ENCODE data around the gene KRT20.

KRT20 gene

GRCh38 chr17:40900809-40901356 lies 15.8 kb upstream of the KRT20 start:
- no peak overlapping the region for H3K27ac ChIP-seq (ENCODE audit: insufficient read depth, low read depth, low read length, poor library complexity, severe bottlenecking)
- no peaks in the 10 kb centered on the region for H3K27me3 ChIP-seq (ENCODE audit: control insufficient read depth, insufficient read depth, low read length, poor library complexity, severe bottlenecking)
- H3K36me3 ChIP-seq (ENCODE audit: control insufficient read depth, insufficient read depth, low read length), result no peaks in the 10 kb centered on the region
- H3K9me3 ChIP-seq (ENCODE audit: control insufficient read depth, low read length), result no peaks in the 10 kb centered on the region
- no peak overlapping the region for H3K4me3 ChIP-seq (ENCODE audit: insufficient read depth, low read depth, low read length)
- no peaks in the 10 kb centered on the region for H3K4me1 ChIP-seq (ENCODE audit: control insufficient read depth, insufficient read depth, low read length)
- WGBS, 2 experiments, result 86 to 88% methylated on average over 4 to 5 of the region's 5 CpGs

GRCh38 chr17:40896916-40897455 lies 11.9 kb upstream of the KRT20 start:
- 92 to 96% methylated on average over 4 of the region's 4 CpGs for WGBS, 2 experiments
- Histone ChIP-seq H3K36me3 (ENCODE audit: control insufficient read depth, insufficient read depth, low read length) (no peaks in the 10 kb centered on the region), H3K4me3 (ENCODE audit: insufficient read depth, low read depth, low read length) (no peak overlapping the region), H3K27ac (ENCODE audit: insufficient read depth, low read depth, low read length, poor library complexity, severe bottlenecking) (no peak overlapping the region), H3K27me3 (ENCODE audit: control insufficient read depth, insufficient read depth, low read length, poor library complexity, severe bottlenecking) (no peaks in the 10 kb centered on the region), H3K4me1 (ENCODE audit: control insufficient read depth, insufficient read depth, low read length) (no peaks in the 10 kb centered on the region), H3K9me3 (ENCODE audit: control insufficient read depth, low read length) (no peaks in the 10 kb centered on the region)

GRCh38 chr17:40895106-40895730 lies 10.2 kb upstream of the KRT20 start:
- WGBS, 2 experiments, result 90 to 93% methylated on average over 9 of the region's 9 CpGs
- H3K9me3 ChIP-seq (ENCODE audit: control insufficient read depth, low read length), result no peaks in the 10 kb centered on the region
- H3K4me3 ChIP-seq (ENCODE audit: insufficient read depth, low read depth, low read length), result no peak overlapping the region
- no peak overlapping the region for H3K27ac ChIP-seq (ENCODE audit: insufficient read depth, low read depth, low read length, poor library complexity, severe bottlenecking)
- H3K4me1 ChIP-seq (ENCODE audit: control insufficient read depth, insufficient read depth, low read length), result no peaks in the 10 kb centered on the region
- H3K27me3 ChIP-seq (ENCODE audit: control insufficient read depth, insufficient read depth, low read length, poor library complexity, severe bottlenecking), result no peaks in the 10 kb centered on the region
- H3K36me3 ChIP-seq (ENCODE audit: control insufficient read depth, insufficient read depth, low read length), result no peaks in the 10 kb centered on the region

DNA sequence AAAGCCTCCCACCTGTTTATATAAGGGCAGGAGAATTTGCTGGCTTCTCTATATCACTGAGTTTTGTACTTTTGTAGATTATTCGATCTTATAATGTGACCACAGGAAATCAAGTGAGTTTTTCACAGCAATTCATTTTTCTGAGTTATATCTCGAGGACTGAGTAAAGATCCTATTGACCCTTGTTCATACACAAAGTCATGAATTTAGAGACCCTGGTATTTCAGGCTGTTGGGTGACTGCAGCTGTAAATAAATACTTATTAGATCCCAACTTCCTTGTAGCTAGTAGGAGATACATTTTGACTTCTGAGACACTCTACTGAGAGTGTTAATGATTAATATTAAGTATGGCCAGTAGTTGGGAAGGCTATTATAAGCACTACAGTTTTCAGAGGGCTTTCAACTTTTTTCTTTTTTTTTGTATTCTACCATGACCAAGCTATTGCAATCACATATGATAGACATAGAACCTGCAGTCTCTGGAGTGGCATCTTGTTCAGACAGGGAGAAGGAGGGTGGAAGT lies 3.2 kb upstream of the KRT20 start:
- Histone ChIP-seq H3K27me3 (ENCODE audit: control insufficient read depth, insufficient read depth, low read length, poor library complexity, severe bottlenecking) (no peaks in the 10 kb centered on the region), H3K9me3 (ENCODE audit: control insufficient read depth, low read length) (no peaks in the 10 kb centered on the region), H3K27ac (ENCODE audit: insufficient read depth, low read depth, low read length, poor library complexity, severe bottlenecking) (no peak overlapping the region), H3K36me3 (ENCODE audit: control insufficient read depth, insufficient read depth, low read length) (no peaks in the 10 kb centered on the region), H3K4me3 (ENCODE audit: insufficient read depth, low read depth, low read length) (no peak overlapping the region), H3K4me1 (ENCODE audit: control insufficient read depth, insufficient read depth, low read length) (no peaks in the 10 kb centered on the region)
- WGBS, 2 experiments, result 86 to 95% methylated on average over 2 of the region's 2 CpGs

DNA sequence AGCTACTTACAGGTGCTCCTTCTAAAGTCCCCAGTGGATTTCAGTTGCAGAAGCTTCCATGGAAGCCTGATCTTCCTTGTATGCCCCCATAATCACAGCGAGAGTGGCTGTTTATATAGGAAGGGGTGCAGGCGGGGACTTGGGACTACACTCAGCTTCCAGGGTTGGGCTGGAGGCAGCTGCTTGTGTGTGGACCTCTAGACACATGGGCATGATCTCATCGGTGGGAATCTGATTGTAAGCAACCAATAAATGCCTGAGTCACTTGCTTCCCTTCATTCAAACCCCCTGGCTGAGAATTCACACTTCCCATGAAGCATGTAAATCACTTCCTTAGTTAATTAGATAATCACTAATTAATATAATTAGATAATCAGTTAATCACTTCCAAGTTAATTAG lies 1.0 kb upstream of the KRT20 start:
- H3K4me1 ChIP-seq (ENCODE audit: control insufficient read depth, insufficient read depth, low read length), result no peaks in the 10 kb centered on the region
- no peak overlapping the region for H3K27ac ChIP-seq (ENCODE audit: insufficient read depth, low read depth, low read length, poor library complexity, severe bottlenecking)
- 92 to 98% methylated on average over 3 of the region's 3 CpGs for WGBS, 2 experiments
- H3K4me3 ChIP-seq (ENCODE audit: insufficient read depth, low read depth, low read length), result no peak overlapping the region
- no peaks in the 10 kb centered on the region for H3K27me3 ChIP-seq (ENCODE audit: control insufficient read depth, insufficient read depth, low read length, poor library complexity, severe bottlenecking)
- H3K36me3 ChIP-seq (ENCODE audit: control insufficient read depth, insufficient read depth, low read length), result no peaks in the 10 kb centered on the region
- no peaks in the 10 kb centered on the region for H3K9me3 ChIP-seq (ENCODE audit: control insufficient read depth, low read length)

DNA sequence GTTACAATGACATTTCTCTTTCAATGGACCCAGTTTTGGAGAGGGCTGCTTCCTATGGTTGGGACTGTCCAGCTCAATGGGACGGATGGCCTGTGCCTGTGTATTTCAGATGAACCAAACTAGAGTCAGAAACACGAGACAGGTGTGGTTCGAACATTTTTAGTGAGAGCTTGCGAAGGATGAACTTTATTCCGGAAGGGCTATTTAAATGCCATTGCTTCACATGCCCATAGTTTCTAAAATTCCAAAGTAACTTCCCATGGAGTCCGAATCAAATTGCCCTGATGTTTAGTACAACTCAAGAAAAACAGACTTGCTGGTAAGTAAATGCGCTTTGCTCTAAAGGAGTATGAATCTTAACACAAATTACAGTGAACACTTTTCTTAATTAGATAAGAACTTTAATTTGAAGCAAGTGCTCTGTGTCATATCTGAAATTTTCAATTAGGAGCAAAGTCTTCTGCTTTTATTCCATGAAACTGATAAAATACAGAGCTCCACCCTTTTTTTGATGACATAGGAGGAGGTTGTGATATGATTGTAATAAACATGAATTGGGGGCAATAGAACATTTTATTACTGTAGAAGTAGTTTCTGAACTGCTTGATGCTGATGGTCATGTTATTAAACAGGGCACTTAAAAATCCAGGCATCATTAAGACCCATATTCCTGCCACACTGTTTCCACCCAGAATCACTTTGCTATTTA lies 1.3 kb downstream of the KRT20 start:
- H3K36me3 ChIP-seq (ENCODE audit: control insufficient read depth, insufficient read depth, low read length), result no peaks in the 10 kb centered on the region
- no peak overlapping the region for H3K4me3 ChIP-seq (ENCODE audit: insufficient read depth, low read depth, low read length)
- WGBS, 2 experiments, result 95 to 96% methylated on average over 6 to 7 of the region's 7 CpGs
- H3K9me3 ChIP-seq (ENCODE audit: control insufficient read depth, low read length), result no peaks in the 10 kb centered on the region
- H3K27me3 ChIP-seq (ENCODE audit: control insufficient read depth, insufficient read depth, low read length, poor library complexity, severe bottlenecking), result no peaks in the 10 kb centered on the region
- no peaks in the 10 kb centered on the region for H3K4me1 ChIP-seq (ENCODE audit: control insufficient read depth, insufficient read depth, low read length)
- no peak overlapping the region for H3K27ac ChIP-seq (ENCODE audit: insufficient read depth, low read depth, low read length, poor library complexity, severe bottlenecking)

GRCh38 chr17:40883031-40883430 lies 2.0 kb downstream of the KRT20 start:
- H3K4me1 ChIP-seq (ENCODE audit: control insufficient read depth, insufficient read depth, low read length), result no peaks in the 10 kb centered on the region
- no peak overlapping the region for H3K27ac ChIP-seq (ENCODE audit: insufficient read depth, low read depth, low read length, poor library complexity, severe bottlenecking)
- H3K4me3 ChIP-seq (ENCODE audit: insufficient read depth, low read depth, low read length), result no peak overlapping the region
- 86 to 100% methylated on average over 1 of the region's 1 CpG for whole genome bisulfite sequencing, 2 experiments
- no peaks in the 10 kb centered on the region for H3K27me3 ChIP-seq (ENCODE audit: control insufficient read depth, insufficient read depth, low read length, poor library complexity, severe bottlenecking)
- H3K36me3 ChIP-seq (ENCODE audit: control insufficient read depth, insufficient read depth, low read length), result no peaks in the 10 kb centered on the region
- H3K9me3 ChIP-seq (ENCODE audit: control insufficient read depth, low read length), result no peaks in the 10 kb centered on the region

- H3K4me3 ChIP-seq (ENCODE audit: insufficient read depth, low read depth, low read length), result no peak overlapping the region
Measured at GRCh38 chr17:40879026-40879425, 6.0 kb downstream of the KRT20 start.

DNA sequence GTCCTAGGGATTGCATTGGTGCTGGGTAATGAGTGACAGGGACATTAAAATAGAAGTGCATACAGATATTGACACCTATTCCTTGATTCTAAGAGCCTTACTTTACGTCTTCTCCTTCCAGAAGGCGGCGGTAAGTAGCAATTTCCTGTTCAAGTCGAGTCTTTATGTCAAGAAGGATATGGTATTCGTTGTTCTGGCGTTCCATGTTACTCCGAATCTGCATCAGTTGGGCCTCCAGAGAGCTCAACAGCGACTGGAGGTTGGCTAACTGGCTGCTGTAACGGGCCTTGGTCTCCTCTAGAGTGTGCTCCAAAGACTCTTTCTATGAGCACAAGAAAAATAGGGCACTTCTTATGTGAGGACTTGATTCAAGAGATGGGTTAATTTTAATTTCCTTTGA lies 7.0 kb downstream of the KRT20 start:
- whole genome bisulfite sequencing, 2 experiments, result 95% methylated on average over 9 of the region's 9 CpGs
- Histone ChIP-seq H3K4me1 (ENCODE audit: control insufficient read depth, insufficient read depth, low read length) (no peaks in the 10 kb centered on the region), H3K36me3 (ENCODE audit: control insufficient read depth, insufficient read depth, low read length) (no peaks in the 10 kb centered on the region), H3K27me3 (ENCODE audit: control insufficient read depth, insufficient read depth, low read length, poor library complexity, severe bottlenecking) (no peaks in the 10 kb centered on the region), H3K27ac (ENCODE audit: insufficient read depth, low read depth, low read length, poor library complexity, severe bottlenecking) (no peak overlapping the region), H3K9me3 (ENCODE audit: control insufficient read depth, low read length) (no peaks in the 10 kb centered on the region), H3K4me3 (ENCODE audit: insufficient read depth, low read depth, low read length) (no peak overlapping the region)

More at GRCh38 chr17:40879026-40879425, 6.0 kb downstream of the KRT20 start:
- Histone ChIP-seq H3K27me3 (ENCODE audit: control insufficient read depth, insufficient read depth, low read length, poor library complexity, severe bottlenecking) (no peaks in the 10 kb centered on the region), H3K27ac (ENCODE audit: insufficient read depth, low read depth, low read length, poor library complexity, severe bottlenecking) (no peak overlapping the region), H3K9me3 (ENCODE audit: control insufficient read depth, low read length) (no peaks in the 10 kb centered on the region), H3K4me1 (ENCODE audit: control insufficient read depth, insufficient read depth, low read length) (no peaks in the 10 kb centered on the region), H3K36me3 (ENCODE audit: control insufficient read depth, insufficient read depth, low read length) (no peaks in the 10 kb centered on the region)
- 85 to 100% methylated on average over 1 of the region's 1 CpG for WGBS, 2 experiments

DNA sequence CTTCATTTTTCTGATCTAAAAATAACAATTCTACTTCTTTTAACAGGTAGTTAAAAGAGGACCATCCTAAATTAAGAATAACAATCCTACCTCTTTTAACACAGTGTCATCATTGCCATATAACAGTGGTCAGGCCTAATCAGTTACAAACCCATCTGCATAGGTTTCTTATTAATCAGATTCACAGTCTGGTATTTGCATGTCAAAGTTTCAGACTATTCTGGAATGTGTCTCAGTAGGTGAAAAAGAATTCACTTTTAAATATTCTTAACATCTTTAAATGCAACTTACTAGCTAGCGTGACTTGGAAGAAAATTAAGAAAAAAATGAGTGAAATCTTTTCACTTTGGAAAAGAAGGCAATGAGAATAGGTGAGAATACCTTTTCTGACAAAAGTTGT lies 11.2 kb downstream of the KRT20 start:
- H3K9me3 ChIP-seq (ENCODE audit: control insufficient read depth, low read length), result no peaks in the 10 kb centered on the region
- H3K27me3 ChIP-seq (ENCODE audit: control insufficient read depth, insufficient read depth, low read length, poor library complexity, severe bottlenecking), result no peaks in the 10 kb centered on the region
- WGBS, 2 experiments, result 83 to 100% methylated on average over 1 of the region's 1 CpG
- H3K4me1 ChIP-seq (ENCODE audit: control insufficient read depth, insufficient read depth, low read length), result no peaks in the 10 kb centered on the region
- H3K27ac ChIP-seq (ENCODE audit: insufficient read depth, low read depth, low read length, poor library complexity, severe bottlenecking), result no peak overlapping the region
- no peaks in the 10 kb centered on the region for H3K36me3 ChIP-seq (ENCODE audit: control insufficient read depth, insufficient read depth, low read length)
- no peak overlapping the region for H3K4me3 ChIP-seq (ENCODE audit: insufficient read depth, low read depth, low read length)
